ENCODE measurements around the gene SYNJ2.

The SYNJ2 gene

DNA sequence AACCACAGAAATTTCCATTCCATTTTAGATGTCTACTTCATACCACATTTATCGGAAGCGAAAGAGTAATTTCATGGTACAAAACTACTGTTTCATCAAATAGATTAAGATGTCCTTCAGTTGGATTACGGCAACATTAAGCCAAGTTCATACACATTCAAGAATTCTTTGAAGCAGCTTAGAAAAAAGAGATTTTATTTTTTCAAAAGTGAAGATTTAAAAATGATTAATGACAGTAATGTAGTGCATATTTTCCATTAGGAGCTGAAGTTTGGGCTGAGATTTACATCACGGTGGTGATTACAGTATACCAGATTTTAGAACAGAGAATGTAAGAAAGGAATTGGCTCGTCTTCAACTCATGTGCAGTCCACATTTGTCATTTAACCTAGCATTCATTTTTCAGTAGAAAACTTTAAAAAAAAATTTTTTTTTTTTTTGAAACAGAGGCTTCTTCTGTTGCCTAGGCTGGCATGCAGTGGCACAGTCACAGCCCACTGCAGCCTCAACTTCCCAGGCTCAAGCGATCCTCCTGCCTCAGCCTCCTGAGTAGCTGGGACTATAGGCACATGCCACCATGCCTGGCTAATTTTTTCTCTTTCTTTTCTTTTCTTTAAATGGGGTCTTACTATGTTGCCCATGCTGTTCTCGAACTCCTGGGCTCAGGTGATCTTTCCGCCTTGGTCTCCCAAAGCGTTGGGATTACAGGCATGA lies 1.9 kb downstream of the SYNJ2 start:
- no peak for TF ChIP-seq CTCF (IDR thresholded peaks at IDR 0.05; ENCODE audit: extremely low read depth, missing control alignments)
- no peak for DNase-seq (ENCODE audit: low spot score)

DNA sequence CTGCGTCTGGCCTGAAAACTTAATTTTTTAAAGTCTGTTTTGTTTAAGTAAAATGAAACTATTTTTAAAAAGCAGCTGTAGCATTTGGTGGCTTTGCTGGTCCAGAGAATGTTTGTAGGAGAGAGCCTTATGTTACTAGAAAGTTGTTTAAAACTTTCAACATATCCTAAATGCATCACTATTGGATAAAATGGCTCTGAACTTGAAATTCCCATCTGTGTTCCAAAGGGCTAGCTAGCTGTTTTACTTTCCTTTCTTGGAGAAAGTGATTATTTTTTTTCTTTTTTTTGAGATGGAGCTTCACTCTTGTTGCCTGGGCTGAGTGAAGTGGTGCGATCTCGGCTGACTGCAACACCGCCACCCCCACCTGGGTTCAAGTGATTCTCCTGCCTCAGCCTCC lies 2.5 kb downstream of the SYNJ2 start:
- DNase-seq (ENCODE audit: low spot score) = no peak
- TF ChIP-seq CTCF (IDR thresholded peaks at IDR 0.05; ENCODE audit: extremely low read depth, missing control alignments) = no peak

DNA sequence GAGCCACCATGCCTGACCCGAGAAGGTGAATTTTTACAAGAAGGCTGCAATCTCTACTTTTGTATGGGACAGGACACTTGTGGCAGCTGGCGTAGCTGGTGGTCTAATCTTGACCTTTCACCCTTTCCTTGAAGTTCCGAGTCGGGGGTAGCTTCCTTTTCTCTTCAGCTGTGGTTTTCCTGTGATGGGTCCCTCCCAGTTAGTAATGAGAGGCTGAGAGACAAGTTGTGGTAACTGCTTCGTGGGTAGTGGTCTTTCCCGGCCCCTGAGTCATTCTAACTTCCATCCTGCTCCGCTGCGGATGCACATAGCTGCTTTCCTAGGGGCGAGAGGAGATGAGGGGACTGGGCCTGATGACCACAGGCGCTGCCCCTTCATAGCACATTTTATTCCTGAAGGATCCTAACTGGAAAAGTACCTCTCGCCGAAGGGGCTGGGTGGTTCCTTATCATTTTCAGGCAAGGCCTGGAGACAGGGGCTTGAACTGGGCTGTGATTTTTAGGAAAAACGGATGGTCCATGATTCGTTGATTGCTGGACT lies 3.1 kb downstream of the SYNJ2 start:
- TF ChIP-seq CTCF (IDR thresholded peaks at IDR 0.05; ENCODE audit: extremely low read depth, missing control alignments) = no peak
- DNase-seq (ENCODE audit: low spot score) = no peak

GRCh38 chr6:157985378-157986155 lies 3.9 kb downstream of the SYNJ2 start:
- TF ChIP-seq CTCF (IDR thresholded peaks at IDR 0.05; ENCODE audit: extremely low read depth, missing control alignments) = no peak
- no peak for DNase-seq (ENCODE audit: low spot score)

DNA sequence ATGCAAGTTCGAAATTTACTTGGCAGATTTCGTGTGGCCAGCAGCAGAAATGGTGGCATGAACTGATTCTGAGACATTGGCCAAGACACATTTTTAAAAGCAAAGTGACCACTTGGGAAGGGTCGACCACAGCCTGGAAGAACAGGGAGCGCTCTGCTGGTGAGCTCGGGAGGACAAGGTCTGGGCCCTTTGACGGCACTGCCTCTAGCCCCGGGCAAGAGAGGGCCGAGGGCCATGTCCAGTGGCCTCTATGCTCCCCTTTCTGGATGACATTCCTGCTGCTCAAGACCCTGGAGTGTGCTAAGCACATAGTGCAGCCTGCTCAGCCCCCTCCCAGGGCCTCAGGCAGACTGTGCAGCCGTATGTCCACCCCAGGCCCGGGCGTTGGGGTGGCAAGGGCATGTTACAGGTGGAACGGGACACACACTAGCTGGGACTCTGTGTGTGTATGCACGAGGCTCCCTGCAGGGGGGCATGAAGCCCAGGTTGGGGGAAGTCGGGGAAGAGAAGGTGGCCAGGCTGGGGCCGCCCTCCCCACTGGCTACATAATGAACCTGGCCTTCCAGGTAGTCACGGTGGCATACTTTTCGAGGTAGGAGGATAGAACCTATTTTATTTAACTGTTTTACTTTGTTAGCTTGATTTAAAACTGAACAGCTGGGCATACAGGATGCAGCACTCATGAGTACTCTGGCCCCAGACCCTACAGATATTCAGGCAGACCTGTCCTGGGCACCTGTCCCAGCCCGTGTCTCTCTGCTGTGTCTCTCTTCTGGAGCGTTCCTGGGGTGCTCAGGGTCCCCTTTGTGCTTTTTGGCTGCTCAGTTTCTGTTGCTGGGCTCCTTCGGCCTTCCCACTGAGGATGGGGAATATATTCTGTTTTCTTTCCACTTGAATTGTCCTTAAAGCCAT lies 6.4 kb downstream of the SYNJ2 start:
- DNase-seq (ENCODE audit: low spot score) = no peak
- TF ChIP-seq CTCF (IDR thresholded peaks at IDR 0.05; ENCODE audit: extremely low read depth, missing control alignments) = no peak

- no peak for DNase-seq (ENCODE audit: low spot score)
- TF ChIP-seq CTCF (IDR thresholded peaks at IDR 0.05; ENCODE audit: extremely low read depth, missing control alignments) = no peak
Observed at GRCh38 chr6:157988700-157989063, 7.0 kb downstream of the SYNJ2 start.

Data from GM20000 (cell line).